Activated gamma-delta T cell (primary cell): ENCODE data around the gene IGFBP6.
"Not testable (repeated sequence)": the region's sequence is repeated elsewhere in the genome, so short reads cannot be mapped to it uniquely, and the experiment has no call there.

Source experiments
- DNase-seq: peaks from one replicate; lab custom pipeline; 2025; lab: John Stamatoyannopoulos, UW

IGFBP6 gene

GRCh38 chr12:53070877-53071492 is 26.5 kb upstream of the IGFBP6 start:
- no peak for DNase-seq

- DNase-seq = no peak
These were observed 25.6 kb upstream of the IGFBP6 start for GRCh38 chr12:53071591-53072551.

- no peak for DNase-seq
These were observed 23.6 kb upstream of the IGFBP6 start for GRCh38 chr12:53073881-53074280.

- no peak for DNase-seq
These were observed 23.0 kb upstream of the IGFBP6 start for GRCh38 chr12:53074283-53074998.

- no peak for DNase-seq
These were observed 22.5 kb upstream of the IGFBP6 start for GRCh38 chr12:53074999-53075370.

GRCh38 chr12:53076461-53076860 is 21.0 kb upstream of the IGFBP6 start:
- no peak for DNase-seq

- no peak for DNase-seq
These were observed 20.4 kb upstream of the IGFBP6 start for GRCh38 chr12:53077030-53077429.

GRCh38 chr12:53078425-53079225 is 18.8 kb upstream of the IGFBP6 start:
- DNase-seq = no peak

- peak; percentile 94 for DNase-seq
These were observed 18.0 kb upstream of the IGFBP6 start, which contains the start of gene SPRYD3 for GRCh38 chr12:53079226-53080117. TSS of gene SPRYD3 (minus strand) at chr12:53079390. CDS start at chr12:53079333, 57 bp downstream.

GRCh38 chr12:53082637-53083175 is 14.8 kb upstream of the IGFBP6 start:
- DNase-seq = no peak

GRCh38 chr12:53086361-53086760 is 11.1 kb upstream of the IGFBP6 start:
- DNase-seq = no peak

- no peak for DNase-seq
These were observed 7.4 kb upstream of the IGFBP6 start for GRCh38 chr12:53090105-53090504.

- no peak for DNase-seq
These were observed 6.9 kb upstream of the IGFBP6 start for GRCh38 chr12:53090554-53090953.

- no peak for DNase-seq
These were observed 5.7 kb upstream of the IGFBP6 start for GRCh38 chr12:53091756-53092155.

- DNase-seq = no peak
These were observed 3.6 kb upstream of the IGFBP6 start for GRCh38 chr12:53093777-53094393.

- DNase-seq = no peak
These were observed 3.1 kb upstream of the IGFBP6 start for GRCh38 chr12:53094394-53094787.

GRCh38 chr12:53094796-53095595 is 2.5 kb upstream of the IGFBP6 start:
- DNase-seq = not testable (repeated sequence)

- DNase-seq = not testable (repeated sequence)
These were observed 1.9 kb upstream of the IGFBP6 start for GRCh38 chr12:53095596-53095895.

- no peak for DNase-seq
These were observed 1.3 kb upstream of the IGFBP6 start for GRCh38 chr12:53096089-53096741.
